Fibroblast of pulmonary artery (primary cell): Measurements from ENCODE around the gene KCNJ8.
"Not testable (repeated sequence)": the region's sequence is repeated elsewhere in the genome, so short reads cannot be mapped to it uniquely, and the experiment has no call there.

Experiments
- DNase-seq: peaks from one replicate; pipeline ENCODE4 v3.0.0-alpha.2; 2010; ENCODE audit warnings: low read depth
- H3K4me3 ChIP-seq: replicated peaks from 2 replicates; pipeline ENCODE4 v1.5.1; 2011; ENCODE audit warnings: low read depth, mild to moderate bottlenecking, control low read depth, low read length, moderate library complexity
- CTCF ChIP-seq: IDR thresholded peaks from 2 replicates; pipeline ENCODE4 v1.5.1; 2011; ENCODE audit warnings: mild to moderate bottlenecking, control low read depth, low read length, inconsistent platforms; ENCODE audit errors: missing control alignments

The KCNJ8 gene

GRCh38 chr12:21801522-21802288, 27.2 kb upstream of the KCNJ8 start:
- H3K4me3 ChIP-seq = no peak overlapping the region
- no peak for TF ChIP-seq CTCF
- DNase-seq = no peak

GRCh38 chr12:21800011-21800410, 25.5 kb upstream of the KCNJ8 start:
- no peak overlapping the region for H3K4me3 ChIP-seq
- DNase-seq = no peak
- TF ChIP-seq CTCF = no peak

- TF ChIP-seq CTCF = no peak
- H3K4me3 ChIP-seq = no peak overlapping the region
- DNase-seq = no peak
These were observed 23.0 kb upstream of the KCNJ8 start for GRCh38 chr12:21797539-21797938.

GRCh38 chr12:21795648-21796328, 21.3 kb upstream of the KCNJ8 start:
- no peak for DNase-seq
- no peak for TF ChIP-seq CTCF
- H3K4me3 ChIP-seq = no peak overlapping the region

- not testable (repeated sequence) for H3K4me3 ChIP-seq, DNase-seq
These were observed 20.5 kb upstream of the KCNJ8 start for GRCh38 chr12:21794807-21795595.

- DNase-seq, H3K4me3 ChIP-seq: not testable (repeated sequence)
These were observed 15.2 kb upstream of the KCNJ8 start for GRCh38 chr12:21789687-21790086.

GRCh38 chr12:21788089-21788983, 13.8 kb upstream of the KCNJ8 start:
- no peak for DNase-seq
- TF ChIP-seq CTCF = no peak
- no peak overlapping the region for H3K4me3 ChIP-seq
